ENCODE data around the gene CROCC2. TPM values are rescaled to one million over a fixed set of nuclear protein-coding genes. Genes with fewer than 3 reads are reported as not detected.

CROCC2 gene
- total RNA-seq, 2 experiments from 2014 or later = not detected

GRCh38 chr2:240998995-240999791 is 93.1 kb downstream of the CROCC2 start:
- TF ChIP-seq EZH2phosphoT487 (IDR thresholded peaks at IDR 0.05; ENCODE audit: borderline replicate concordance, low read depth, low read length) = no peak
- TF ChIP-seq CTCF (conservative IDR thresholded peaks at IDR 0.05; ENCODE audit: low read length) = no peak
- peaks cover 9% of the 10 kb centered on the region; the same call in 1 of the 2 replicates for H3K9me3 ChIP-seq (ENCODE audit: low read length)
- H3K36me3 ChIP-seq (ENCODE audit: insufficient read depth, low read length) = no peaks in the 10 kb centered on the region
- H3K4me3 ChIP-seq (ENCODE audit: low read depth, low read length, poor library complexity, severe bottlenecking) = no peak overlapping the region
- BruUV-seq (replicated peaks) = no TSS peak
- no peak overlapping the region for H3K4me2 ChIP-seq (ENCODE audit: low read length)
- CTCF ChIA-PET (ENCODE audit: unreplicated experiment) = no interaction called here
- H3K79me2 ChIP-seq (ENCODE audit: insufficient read depth, low read depth, low read length) = no peaks in the 10 kb centered on the region
- H3K9me2 ChIP-seq (ENCODE audit: insufficient read depth, low read length) = no peaks in the 10 kb centered on the region
- POLR2A ChIA-PET = no interaction called here
- intact Hi-C loops (cut with micrococcal nuclease; ENCODE audit: unreplicated experiment) = no loop called here
- H4K20me1 ChIP-seq (ENCODE audit: insufficient read depth, low read length) = no peaks in the 10 kb centered on the region
- H3K27ac ChIP-seq (ENCODE audit: low read depth, low read length, poor library complexity, severe bottlenecking) = no peak overlapping the region
- no peaks in the 10 kb centered on the region for H3K4me1 ChIP-seq (ENCODE audit: insufficient read depth, low read length, poor library complexity, severe bottlenecking)
- no peak overlapping the region for H2AFZ ChIP-seq (ENCODE audit: low read length)
- no peak for DNase-seq (ENCODE audit: low spot score)

GRCh38 chr2:240999873-241000541 is 93.9 kb downstream of the CROCC2 start:
- TF ChIP-seq CTCF (conservative IDR thresholded peaks at IDR 0.05; ENCODE audit: low read length) = no peak
- TF ChIP-seq EZH2phosphoT487 (IDR thresholded peaks at IDR 0.05; ENCODE audit: borderline replicate concordance, low read depth, low read length) = no peak
- Histone ChIP-seq H2AFZ (ENCODE audit: low read length) (no peak overlapping the region), H3K9me2 (ENCODE audit: insufficient read depth, low read length) (no peaks in the 10 kb centered on the region), H3K4me1 (ENCODE audit: insufficient read depth, low read length, poor library complexity, severe bottlenecking) (no peaks in the 10 kb centered on the region), H3K4me3 (ENCODE audit: low read depth, low read length, poor library complexity, severe bottlenecking) (no peak overlapping the region), H4K20me1 (ENCODE audit: insufficient read depth, low read length) (no peaks in the 10 kb centered on the region), H3K27ac (ENCODE audit: low read depth, low read length, poor library complexity, severe bottlenecking) (no peak overlapping the region), H3K4me2 (ENCODE audit: low read length) (no peak overlapping the region), H3K36me3 (ENCODE audit: insufficient read depth, low read length) (no peaks in the 10 kb centered on the region), H3K9me3 (ENCODE audit: low read length) (peaks cover 15% of the 10 kb centered on the region; the same call in 1 of the 2 replicates), H3K79me2 (ENCODE audit: insufficient read depth, low read depth, low read length) (no peaks in the 10 kb centered on the region)
- ChIA-PET POLR2A (no interaction called here), CTCF (ENCODE audit: unreplicated experiment) (no interaction called here)
- no peak for DNase-seq (ENCODE audit: low spot score)
- no TSS peak for BruUV-seq (replicated peaks)
- intact Hi-C loops (cut with micrococcal nuclease; ENCODE audit: unreplicated experiment) = no loop called here
